GM12878 (cell line): ENCODE measurements around the gene SRBD1. TPM values are rescaled to one million over a fixed set of nuclear protein-coding genes. Genes with fewer than 3 reads are reported as not detected.

Experiments
- ATAC-seq: fragments of 200-7000 bp; cut with Tn5 transposase; 3 replicates; pipeline ENCODE4 v1.9.1; 2020; ENCODE audit warnings: mild to moderate bottlenecking, moderate library complexity
- BruUV-seq: library from RNA; stranded (reverse); fragments of 400-500 nt; replicated peaks from 2 replicates; lab custom pipeline; 2021; lab: Mats Ljungman, UMichigan
- CTCF ChIA-PET: fragments of 300-600 bp; sonication (Branson Sonifier 250); formaldehyde crosslinking; extraction: SDS; loops from one replicate; lab custom pipeline; 2021; ENCODE audit warnings: inconsistent platforms; lab: Yijun Ruan, JAX
- POLR2A ChIA-PET: fragments of 350-600 bp; formaldehyde crosslinking; extraction: SDS; loops from one replicate; lab custom pipeline; 2021; ENCODE audit warnings: inconsistent platforms; lab: Charles Lee
- RAD21 ChIA-PET: fragments of 300-600 bp; sonication (Branson Sonifier 250); formaldehyde crosslinking; loops from one replicate; lab custom pipeline; 2023; ENCODE audit warnings: antibody characterized with exemption; ENCODE audit not compliant: unreplicated experiment; lab: Charles Lee
- SMC1A ChIA-PET: fragments of 300-600 bp; sonication (Branson Sonifier 250); formaldehyde crosslinking; loops from one replicate; lab custom pipeline; 2023; ENCODE audit not compliant: unreplicated experiment, uncharacterized antibody; lab: Charles Lee
- DNase-seq: peaks from one replicate; pipeline ENCODE4 v3.0.0-alpha.2; 2011; ENCODE audit warnings: low read depth, low spot score
- FAIRE-seq: peaks from 3 replicates; lab custom pipeline; 2011; peaks lifted over from hg19 to GRCh38; lab: Jason Lieb, UNC
- H2AFZ ChIP-seq: 2 replicates; pipeline ENCODE4 v1.6.0; 2011; ENCODE audit warnings: low read depth, low read length, control low read depth; ENCODE audit not compliant: control insufficient read depth
- H3K27ac ChIP-seq: 2 replicates; pipeline ENCODE4 v1.5.1; 2011; ENCODE audit warnings: control low read depth; ENCODE audit not compliant: control insufficient read depth, insufficient read depth
- H3K27me3 ChIP-seq, 2 experiments: replicated peaks in 1 of 2; 2 replicates each; pipeline versions ENCODE4 v1.6.0 to v1.6.1; 2011; ENCODE audit warnings: low read length in 1 of 2; ENCODE audit not compliant: control insufficient read depth in 2 of 2, insufficient read depth in 2 of 2
- H3K36me3 ChIP-seq, 2 experiments: 2 replicates each; pipeline ENCODE4 v1.5.1; 2011; ENCODE audit warnings: low read length in 1 of 2; ENCODE audit not compliant: control insufficient read depth in 2 of 2, insufficient read depth in 2 of 2
- H3K4me1 ChIP-seq: 2 replicates; pipeline ENCODE4 v1.6.1; 2011; ENCODE audit warnings: mild to moderate bottlenecking, low read length, moderate library complexity, mixed read lengths; ENCODE audit not compliant: control insufficient read depth, insufficient read depth
- H3K4me2 ChIP-seq: 2 replicates; pipeline ENCODE4 v1.6.0; 2011; ENCODE audit warnings: control low read depth; ENCODE audit not compliant: control insufficient read depth, insufficient read depth
- H3K4me3 ChIP-seq: fragments of 200-600 bp; sonication (generic); 2 replicates; pipeline ENCODE4 v1.5.1; 2016
- H3K79me2 ChIP-seq: 2 replicates; pipeline ENCODE4 v1.6.0; 2011; ENCODE audit warnings: low read length; ENCODE audit not compliant: control insufficient read depth, insufficient read depth
- H3K9ac ChIP-seq: 2 replicates; pipeline ENCODE4 v1.8.0; 2011; ENCODE audit warnings: low read length, control low read depth, mixed read lengths; ENCODE audit not compliant: control insufficient read depth, insufficient read depth
- H3K9me3 ChIP-seq: replicated peaks from 3 replicates; pipeline ENCODE4 v1.5.1; 2011; ENCODE audit warnings: mild to moderate bottlenecking, low read length; ENCODE audit not compliant: control insufficient read depth, insufficient read depth
- H4K20me1 ChIP-seq: 2 replicates; pipeline ENCODE4 v1.6.0; 2011; ENCODE audit not compliant: control insufficient read depth, insufficient read depth
- CEBPB ChIP-seq, 2 experiments: fragments of 150-350 bp in 1 of 2; IDR thresholded peaks; 2 replicates each; pipeline ENCODE4 v1.6.1; 2012 to 2014; ENCODE audit warnings: low read depth in 2 of 2, low read length in 2 of 2, borderline replicate concordance in 1 of 2, inconsistent platforms in 1 of 2
- CHD1 ChIP-seq: IDR thresholded peaks from 2 replicates; pipeline ENCODE4 v1.6.1; 2012; ENCODE audit warnings: low read depth, low read length, improper control_type of control experiment
- ESRRA ChIP-seq: IDR thresholded peaks from 2 replicates; pipeline ENCODE4 v1.6.1; 2012; ENCODE audit warnings: mild to moderate bottlenecking, low read length, improper control_type of control experiment
- HDGF ChIP-seq: fragments of 450-650 bp; IDR thresholded peaks from 2 replicates; pipeline ENCODE4 v1.6.1; 2016; ENCODE audit warnings: antibody characterized with exemption
- IRF4 ChIP-seq: IDR thresholded peaks from 2 replicates; pipeline ENCODE4 v1.6.1; 2011; ENCODE audit warnings: low read depth, low read length
- PAX5 ChIP-seq: IDR thresholded peaks from 2 replicates; pipeline ENCODE4 v1.6.1; 2011; ENCODE audit warnings: low read depth, low read length, borderline replicate concordance
- PAX8 ChIP-seq: fragments of 450-650 bp; IDR thresholded peaks from 2 replicates; pipeline ENCODE4 v1.6.1; 2017; ENCODE audit warnings: mild to moderate bottlenecking, moderate library complexity
- RB1 ChIP-seq: fragments of 450-650 bp; formaldehyde crosslinking; IDR thresholded peaks from 2 replicates; pipeline ENCODE4 v1.6.1; 2017; ENCODE audit warnings: mild to moderate bottlenecking, borderline replicate concordance
- RELB ChIP-seq: fragments of 450-650 bp; IDR thresholded peaks from 2 replicates; pipeline ENCODE4 v1.6.1; 2017; ENCODE audit warnings: low read depth, mild to moderate bottlenecking, moderate library complexity
- SMC3 ChIP-seq: IDR thresholded peaks from 2 replicates; pipeline ENCODE4 v1.6.1; 2011; ENCODE audit warnings: low read length, improper control_type of control experiment, borderline replicate concordance
- SREBF1 ChIP-seq: IDR thresholded peaks from 2 replicates; pipeline ENCODE4 v1.6.1; 2012; ENCODE audit warnings: mild to moderate bottlenecking, low read length
- TBL1XR1 ChIP-seq: IDR thresholded peaks from 2 replicates; pipeline ENCODE4 v1.6.1; 2012; ENCODE audit warnings: low read depth, low read length, improper control_type of control experiment
- ZBTB11 ChIP-seq: fragments of 450-650 bp; formaldehyde crosslinking; IDR thresholded peaks from 2 replicates; pipeline ENCODE4 v1.5.0; 2022; ENCODE audit warnings: mild to moderate bottlenecking, missing genetic modification characterization
- ZNF687 ChIP-seq: fragments of 450-650 bp; IDR thresholded peaks from 2 replicates; pipeline ENCODE4 v1.6.1; 2017; ENCODE audit warnings: mild to moderate bottlenecking, moderate library complexity
- WGBS: methylation state at CpG from one replicate; pipeline ENCODE4 v1.1.6; 2016; ENCODE audit warnings: low lambda C conversion rate; ENCODE audit not compliant: insufficient replicate concordance, insufficient coverage; ENCODE audit errors: missing lambda C conversion rate; 5-methylcytosine and 5-hydroxymethylcytosine counted together
- in situ Hi-C: fragments of 300-500 bp; cut with MboI; formaldehyde crosslinking; loops from 9 replicates; pipeline ENCODE4 v1.14.3; 2018; ENCODE audit warnings: mixed read lengths
- intact Hi-C: fragments of 100-400 bp; cut with micrococcal nuclease; formaldehyde crosslinking; loops from one replicate; pipeline ENCODE4 v1.14.2; 2022; ENCODE audit not compliant: unreplicated experiment
- polyA plus RNA-seq, 11 experiments: library from polyadenylated mRNA; depleted of rRNA in 4 of 11; unstranded in 6 of 11; stranded (reverse) in 5 of 11; fragments of >200 nt; fragmentation: Nextera tagmentation in 4 of 11; fragmentation: Illumina TruSeq in 1 of 11; extraction: Ambion mirVana in 4 of 11; extraction: Trizol in 1 of 11; gene quantifications; 1 replicate in 1 of 11; 2 replicates in 10 of 11; pipeline versions ENCODE4 v1.2.1 to v1.2.3, GENCODE V29; 2011 to 2016; ENCODE audit warnings: inconsistent platforms in 2 of 11, missing spikeins in 2 of 11, low read depth in 1 of 11
- total RNA-seq, 4 experiments: library from RNA; depleted of rRNA in 3 of 4; stranded (reverse); fragments of >200 nt in 3 of 4; fragmentation: Illumina TruSeq in 1 of 4; extraction: Trizol in 1 of 4; gene quantifications; 2 replicates each; pipeline versions ENCODE4 v1.2.1 to v1.2.3, GENCODE V29; 2013 to 2021

SRBD1 gene
- total and polyA plus RNA-seq, 10 of the 15 experiments (the other 5 are each of a cell fraction or from before 2014, with no cell fraction given), result 9.7 to 33.1 (median 20.1) TPM

GRCh38 chr2:45588158-45588829 lies 22.8 kb downstream of the SRBD1 start (continued):
- no peak for TF ChIP-seq ZNF687
- no peak for TF ChIP-seq RELB
- no peak for TF ChIP-seq CHD1

- SMC1A ChIA-PET, result interaction anchor here (1.8 to 2.9 kb wide), 3 partner anchors 10 to 350 kb away, joined by 6 to 15 read pairs (median 6); no protein-coding TSS in a partner anchor
- Histone ChIP-seq H3K9ac (no peak overlapping the region), H3K9me3 (no peaks in the 10 kb centered on the region), H2AFZ (no peak overlapping the region), H4K20me1 (no peaks in the 10 kb centered on the region), H3K36me3 (no peaks in the 10 kb centered on the region; a peak in 1 of 4 replicates), H3K4me2 (no peak overlapping the region), H3K79me2 (peaks cover 4% of the 10 kb centered on the region; the same call in 1 of the 2 replicates), H3K27me3 (no peaks in the 10 kb centered on the region), H3K27ac (no peak overlapping the region), H3K4me3 (no peak overlapping the region), H3K4me1 (no peaks in the 10 kb centered on the region)
- FAIRE-seq, result no peak
- DNase-seq, result no peak
- WGBS, result 96% methylated on average over 5 of the region's 5 CpGs
- no TSS peak for BruUV-seq
- ATAC-seq, result no peak
- CTCF ChIA-PET, result interaction anchor here (1.5 to 5.6 kb wide), 5 partner anchors 8 to 20 kb away, joined by 4 to 23 read pairs (median 15); no protein-coding TSS in a partner anchor
- in situ Hi-C loops, result no loop called here
- POLR2A ChIA-PET, result no interaction called here
- RAD21 ChIA-PET, result no interaction called here
- intact Hi-C loops, result no loop called here
- no peak for TF ChIP-seq TBL1XR1
- no peak for TF ChIP-seq SMC3
- no peak for TF ChIP-seq PAX5
- TF ChIP-seq ZBTB11, result no peak
- TF ChIP-seq RB1, result no peak
- TF ChIP-seq ESRRA, result no peak
- TF ChIP-seq IRF4, result no peak
- no peak for TF ChIP-seq SREBF1
- no peak for TF ChIP-seq CEBPB (IDR thresholded peaks at IDR 0.05; ENCODE audit: borderline replicate concordance in 1 of 2, low read depth in 2 of 2, low read length in 2 of 2)
- TF ChIP-seq HDGF, result no peak
- TF ChIP-seq PAX8, result no peak
Measured at GRCh38 chr2:45586600-45586999, 24.5 kb downstream of the SRBD1 start.
